OCI-LY3 (cell line): ENCODE measurements around the gene GPR137.

Experiments used
- EZH2phosphoT487 ChIP-seq: fragments of 200-600 bp; shearing (Covaris generic); IDR thresholded peaks from 2 replicates; pipeline ENCODE4 v1.6.1; 2018; ENCODE audit warnings: antibody characterized with exemption, mixed run types, low read depth
- TF ChIP-seq, protein P1 (sequence below): fragments of 200-600, 300-600 bp; sonication (generic); IDR thresholded peaks from 2 replicates; pipeline ENCODE4 v1.5.1; 2014; ENCODE audit warnings: antibody characterized with exemption, low read length, low read depth

DNA sequence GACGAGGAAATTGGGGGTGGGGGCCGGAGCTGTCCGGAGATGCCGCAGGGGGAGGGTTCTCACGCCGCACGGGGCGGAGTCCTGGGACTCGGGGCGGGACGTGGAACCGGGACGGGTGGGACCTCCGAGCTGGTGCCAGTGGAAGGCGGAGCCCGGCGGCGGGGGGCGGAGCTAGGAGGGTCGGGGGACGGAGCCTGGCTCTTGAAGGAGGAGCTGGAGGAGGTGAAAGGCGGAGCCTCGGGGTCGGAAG is 44.5 kb upstream of the GPR137 start:
- TF ChIP-seq, protein P1, sequence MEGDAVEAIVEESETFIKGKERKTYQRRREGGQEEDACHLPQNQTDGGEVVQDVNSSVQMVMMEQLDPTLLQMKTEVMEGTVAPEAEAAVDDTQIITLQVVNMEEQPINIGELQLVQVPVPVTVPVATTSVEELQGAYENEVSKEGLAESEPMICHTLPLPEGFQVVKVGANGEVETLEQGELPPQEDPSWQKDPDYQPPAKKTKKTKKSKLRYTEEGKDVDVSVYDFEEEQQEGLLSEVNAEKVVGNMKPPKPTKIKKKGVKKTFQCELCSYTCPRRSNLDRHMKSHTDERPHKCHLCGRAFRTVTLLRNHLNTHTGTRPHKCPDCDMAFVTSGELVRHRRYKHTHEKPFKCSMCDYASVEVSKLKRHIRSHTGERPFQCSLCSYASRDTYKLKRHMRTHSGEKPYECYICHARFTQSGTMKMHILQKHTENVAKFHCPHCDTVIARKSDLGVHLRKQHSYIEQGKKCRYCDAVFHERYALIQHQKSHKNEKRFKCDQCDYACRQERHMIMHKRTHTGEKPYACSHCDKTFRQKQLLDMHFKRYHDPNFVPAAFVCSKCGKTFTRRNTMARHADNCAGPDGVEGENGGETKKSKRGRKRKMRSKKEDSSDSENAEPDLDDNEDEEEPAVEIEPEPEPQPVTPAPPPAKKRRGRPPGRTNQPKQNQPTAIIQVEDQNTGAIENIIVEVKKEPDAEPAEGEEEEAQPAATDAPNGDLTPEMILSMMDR, result no peak
- no peak for TF ChIP-seq EZH2phosphoT487
